ENCODE data around the gene TMEM250. TPM values are rescaled to one million over a fixed set of nuclear protein-coding genes. Genes with fewer than 3 reads are reported as not detected.

Gene TMEM250
- polyA plus RNA-seq, 1 donor (not counting 4 experiments of a cell fraction or from before 2014, with no cell fraction given), result 9.9 TPM

DNA sequence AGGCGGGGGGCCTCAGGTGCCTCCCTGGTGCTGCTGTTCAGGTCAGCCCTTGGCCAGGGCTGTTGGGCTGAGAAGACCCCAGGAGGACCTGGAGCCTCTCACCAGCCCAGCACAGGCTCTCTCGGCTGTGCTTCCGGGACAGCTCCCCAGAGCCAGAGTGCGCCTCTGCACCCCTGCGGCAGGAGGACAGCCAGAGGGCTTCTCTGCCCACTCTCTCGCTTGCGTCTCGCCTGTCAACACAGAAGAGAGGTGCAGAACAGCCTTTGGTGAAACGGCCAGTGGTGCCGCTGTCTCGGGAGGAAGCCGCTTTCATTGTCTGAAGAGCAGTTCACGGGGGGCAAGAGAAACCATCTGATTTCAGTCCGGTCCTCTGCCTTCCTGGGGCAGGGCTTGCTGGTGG lies 19.8 kb downstream of the TMEM250 start:
- dilution Hi-C loops (cut with MboI; ENCODE audit: extremely low pct_ligation_motif_present, low sequenced_read_pairs), result no loop called here
- Histone ChIP-seq H3K4me1 (ENCODE audit: control insufficient read depth, extremely low read depth, insufficient read depth, low read length) (peaks cover 6% of the 10 kb centered on the region), H3K9me1 (ENCODE audit: control insufficient read depth, extremely low read depth, insufficient read depth, low read length) (no peaks in the 10 kb centered on the region), H3K4me3 (ENCODE audit: control insufficient read depth in 2 of 3, extremely low read depth in 1 of 3, insufficient read depth in 2 of 3, low read depth in 1 of 3, low read length in 3 of 3) (no peak overlapping the region), H2AFZ (ENCODE audit: control insufficient read depth, low read length) (no peak overlapping the region), H3K79me2 (ENCODE audit: control insufficient read depth, insufficient read depth, low read length) (peaks cover 8% of the 10 kb centered on the region), H4K20me1 (ENCODE audit: control insufficient read depth, extremely low read depth, insufficient read depth, low read length) (no peaks in the 10 kb centered on the region), H3K4me2 (ENCODE audit: control insufficient read depth, extremely low read depth, insufficient read depth, low read depth, low read length) (no peak overlapping the region), H3K9ac (ENCODE audit: control insufficient read depth, extremely low read depth, insufficient read depth, low read length) (no peak overlapping the region), H3K9me3 (ENCODE audit: control insufficient read depth, low read depth, low read length) (no peaks in the 10 kb centered on the region), H3K27me3 (ENCODE audit: control insufficient read depth, extremely low read depth, insufficient read depth, low read length) (peaks cover 14% of the 10 kb centered on the region), H3K27ac (ENCODE audit: control insufficient read depth, insufficient read depth, low read length) (no peak overlapping the region), H3K36me3 (ENCODE audit: control insufficient read depth in 2 of 2, extremely low read depth in 1 of 2, insufficient read depth in 2 of 2, low read length in 2 of 2) (no peaks in the 10 kb centered on the region)
- FAIRE-seq, result no peak
- no peak for TF ChIP-seq CTCF (optimal IDR thresholded peaks at IDR 0.05 in 1 of 3, IDR thresholded peaks at IDR 0.05 in 1 of 3, conservative IDR thresholded peaks at IDR 0.05 in 1 of 3; ENCODE audit: extremely low read depth in 1 of 3, insufficient read depth in 2 of 3, low read length in 3 of 3)
- no peak for TF ChIP-seq EZH2 (IDR thresholded peaks at IDR 0.05; ENCODE audit: low read length)
- no peak for DNase-seq (ENCODE audit: low read depth, low spot score)

DNA sequence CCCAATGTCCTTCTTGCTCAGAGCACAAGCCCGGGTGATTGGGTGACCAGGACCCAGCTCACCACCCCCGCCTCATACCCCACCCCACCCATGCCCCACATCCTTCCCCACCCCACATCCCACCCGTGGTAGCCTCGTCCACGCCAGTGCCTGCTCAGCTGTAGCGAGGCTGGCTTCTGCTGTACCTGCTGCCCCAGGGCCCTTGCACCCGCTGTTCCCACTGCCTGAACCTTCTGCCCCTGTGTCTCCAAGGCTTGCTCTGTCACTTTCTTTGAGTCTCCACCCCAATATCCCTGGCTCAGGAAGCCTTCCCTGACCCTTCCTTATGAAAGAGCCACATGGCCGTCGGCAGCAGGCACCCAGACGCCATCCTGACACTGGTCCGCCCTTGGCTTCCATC lies 20.5 kb downstream of the TMEM250 start:
- Histone ChIP-seq H3K36me3 (ENCODE audit: control insufficient read depth in 2 of 2, extremely low read depth in 1 of 2, insufficient read depth in 2 of 2, low read length in 2 of 2) (no peaks in the 10 kb centered on the region), H3K9me3 (ENCODE audit: control insufficient read depth, low read depth, low read length) (no peaks in the 10 kb centered on the region), H3K27me3 (ENCODE audit: control insufficient read depth, extremely low read depth, insufficient read depth, low read length) (peaks cover 8% of the 10 kb centered on the region), H3K9me1 (ENCODE audit: control insufficient read depth, extremely low read depth, insufficient read depth, low read length) (no peaks in the 10 kb centered on the region), H3K4me1 (ENCODE audit: control insufficient read depth, extremely low read depth, insufficient read depth, low read length) (peaks cover 11% of the 10 kb centered on the region), H3K4me2 (ENCODE audit: control insufficient read depth, extremely low read depth, insufficient read depth, low read depth, low read length) (no peak overlapping the region), H3K4me3 (ENCODE audit: control insufficient read depth in 2 of 3, extremely low read depth in 1 of 3, insufficient read depth in 2 of 3, low read depth in 1 of 3, low read length in 3 of 3) (no peak overlapping the region), H3K9ac (ENCODE audit: control insufficient read depth, extremely low read depth, insufficient read depth, low read length) (no peak overlapping the region), H2AFZ (ENCODE audit: control insufficient read depth, low read length) (no peak overlapping the region), H4K20me1 (ENCODE audit: control insufficient read depth, extremely low read depth, insufficient read depth, low read length) (no peaks in the 10 kb centered on the region), H3K27ac (ENCODE audit: control insufficient read depth, insufficient read depth, low read length) (no peak overlapping the region), H3K79me2 (ENCODE audit: control insufficient read depth, insufficient read depth, low read length) (peaks cover 14% of the 10 kb centered on the region)
- dilution Hi-C loops (cut with MboI; ENCODE audit: extremely low pct_ligation_motif_present, low sequenced_read_pairs), result no loop called here
- FAIRE-seq (no peak), DNase-seq (ENCODE audit: low read depth, low spot score) (no peak)
- TF ChIP-seq EZH2 (IDR thresholded peaks at IDR 0.05; ENCODE audit: low read length) (no peak), CTCF (optimal IDR thresholded peaks at IDR 0.05 in 1 of 3, IDR thresholded peaks at IDR 0.05 in 1 of 3, conservative IDR thresholded peaks at IDR 0.05 in 1 of 3; ENCODE audit: extremely low read depth in 1 of 3, insufficient read depth in 2 of 3, low read length in 3 of 3) (no peak)

Data from keratinocyte (primary cell).